ENCODE measurements around the gene CCDC157.

CCDC157 gene

GRCh38 chr22:30416837-30417236, 60.0 kb downstream of the CCDC157 start:
- DNase-seq, result no peak

- no peak for DNase-seq
Observed at GRCh38 chr22:30420347-30421125, 63.7 kb downstream of the CCDC157 start.

DNA sequence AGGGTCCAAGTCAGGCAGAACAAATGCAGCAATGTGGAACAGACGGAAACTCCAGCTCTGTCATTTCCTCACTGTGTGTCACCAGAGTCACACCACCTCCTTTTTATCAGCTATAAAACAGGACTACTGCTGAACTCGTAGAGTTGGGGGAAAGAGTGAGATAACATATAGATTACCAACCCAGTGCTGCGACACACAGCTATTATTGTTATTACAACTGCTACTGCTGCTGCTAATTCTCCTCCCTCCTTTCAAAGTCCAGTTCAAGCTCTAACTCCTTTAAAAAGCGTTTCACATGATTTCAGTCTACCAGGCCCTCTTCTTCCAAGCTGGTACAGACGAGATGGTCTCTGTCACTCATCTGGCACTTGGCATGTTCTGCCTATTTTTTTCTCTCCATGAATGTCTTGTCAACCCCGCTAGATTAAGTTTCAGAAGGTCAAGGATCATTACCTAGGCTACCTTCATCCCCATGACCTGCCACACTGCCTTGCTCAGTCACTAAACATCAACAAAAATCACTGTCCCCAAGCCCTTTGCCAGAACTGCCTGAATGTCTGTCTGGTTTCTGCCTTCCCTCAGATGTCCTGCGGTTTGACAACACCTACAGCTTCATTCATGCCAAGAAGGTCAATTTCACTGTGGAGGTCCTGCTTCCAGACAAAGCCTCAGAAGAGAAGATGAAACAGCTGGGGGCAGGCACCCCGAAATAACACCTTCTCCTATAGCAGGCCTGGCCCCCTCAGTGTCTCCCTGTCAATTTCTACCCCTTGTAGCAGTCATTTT, 65.1 kb downstream of the CCDC157 start:
- DNase-seq, result no peak

- peak; percentile 75 for DNase-seq
Observed at GRCh38 chr22:30422481-30423300, 65.9 kb downstream of the CCDC157 start.

DNA sequence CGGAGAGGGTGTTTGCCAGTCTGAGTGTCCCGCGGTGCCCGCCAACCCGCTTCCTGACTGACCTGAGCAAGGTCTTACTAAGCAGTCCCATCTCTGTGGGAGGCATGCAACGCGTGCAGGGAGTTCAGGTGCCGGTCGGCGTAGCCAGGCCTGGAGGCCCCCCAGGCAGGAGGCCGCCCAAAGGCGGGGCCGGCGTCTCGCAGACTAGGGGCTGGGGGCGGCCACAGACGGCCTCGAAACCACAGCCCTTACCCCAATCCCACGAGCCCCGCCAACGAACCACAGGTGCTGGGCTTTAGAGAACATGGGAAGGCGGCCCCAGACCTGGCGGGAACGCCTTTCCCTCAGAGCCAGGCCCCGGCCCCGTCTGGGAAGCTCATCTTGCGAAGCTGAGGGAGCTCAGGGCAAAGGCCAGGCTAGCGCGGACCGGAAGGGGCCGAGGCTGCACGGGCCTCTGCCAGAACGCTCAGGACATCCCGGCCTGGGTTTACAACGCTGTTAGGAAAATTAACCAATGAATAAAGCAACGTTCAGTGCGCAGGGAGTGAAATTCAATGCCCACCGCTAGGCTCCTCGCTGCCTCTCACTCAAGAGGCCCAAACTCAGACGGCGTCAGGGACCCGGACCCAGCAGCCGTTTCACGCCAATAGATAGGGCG, 66.6 kb downstream of the CCDC157 start:
- DNase-seq, result peak; percentile 84

- peak; percentile 99 for DNase-seq
Observed at GRCh38 chr22:30423959-30424533, 67.2 kb downstream of the CCDC157 start.

- no peak for DNase-seq
Observed at GRCh38 chr22:30424534-30425326, 67.9 kb downstream of the CCDC157 start.

DNA sequence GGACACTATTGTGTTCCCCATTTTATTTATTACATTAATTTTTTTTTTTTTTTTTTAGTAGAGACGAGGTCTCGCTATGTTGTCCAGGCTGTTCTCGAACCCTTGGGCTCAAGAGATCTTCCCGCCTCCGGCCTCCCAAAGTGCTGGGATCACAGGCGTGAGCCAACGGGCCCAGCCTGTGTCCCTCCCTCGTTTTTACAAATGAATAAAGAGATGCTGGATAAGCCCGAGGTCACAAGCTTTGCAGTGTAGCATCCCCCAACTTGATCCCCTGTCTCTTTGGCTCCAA, 68.5 kb downstream of the CCDC157 start:
- no peak for DNase-seq

DNA sequence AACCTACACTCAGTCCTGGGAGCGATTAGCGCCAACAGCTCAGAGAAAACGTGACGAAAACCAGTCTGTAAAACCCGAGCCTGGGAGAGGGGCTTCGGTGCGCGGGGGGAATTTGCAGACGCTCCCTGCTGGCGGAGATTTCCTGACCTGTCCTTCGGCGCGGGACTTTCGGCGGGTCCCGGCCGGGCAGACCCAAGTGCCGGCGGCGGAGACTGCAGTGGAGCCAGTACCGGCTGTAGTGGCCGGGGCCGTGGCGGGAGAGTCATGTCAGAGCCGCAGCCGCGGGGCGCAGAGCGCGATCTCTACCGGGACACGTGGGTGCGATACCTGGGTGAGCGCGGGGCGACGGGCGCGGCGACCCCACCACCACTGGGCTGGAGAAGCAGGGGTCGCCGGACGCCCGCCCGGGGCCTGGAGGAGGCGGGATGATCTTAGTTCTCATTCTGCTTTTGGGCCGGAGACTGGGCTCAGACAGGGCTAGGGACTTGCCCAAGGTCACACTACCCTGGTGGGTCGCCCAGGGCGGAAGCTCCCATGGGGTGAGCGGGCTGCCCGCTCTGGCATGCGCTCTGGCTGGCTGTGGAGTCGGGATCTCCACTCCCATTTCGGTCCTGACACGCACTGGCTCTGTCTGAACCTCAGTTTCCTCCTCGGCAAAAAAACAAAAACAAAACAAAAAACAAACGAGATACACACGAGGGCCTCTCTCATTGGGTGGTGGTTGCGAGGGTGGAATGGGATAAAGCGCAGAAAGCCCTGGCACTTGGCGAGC, 69.0 kb downstream of the CCDC157 start, which contains the start of gene MTFP1:
Gene MTFP1, plus strand, starts transcription at position 153 of the 772 bp plus-strand sequence. Its CDS starts 112 bp downstream, at position 265.
- DNase-seq, result peak; percentile 83

Data from activated effector memory CD4-positive, alpha-beta T cell treated with anti-CD3 and anti-CD28 coated beads, Interleukin-2, amount 50 U/mL, for 16 hours (primary cell).